Mesenchymal stem cell (in vitro differentiated cells and primary cell): ENCODE data around the gene TNRC6C.
A peak's percentile ranks its signal among the peaks of the same experiment; 100 is the strongest.

Source experiments
- DNase-seq: peaks from one replicate; pipeline ENCODE4 v3.0.0-alpha.2; 2013
- H2AFZ ChIP-seq: one replicate; pipeline ENCODE4 v1.6.1; 2013; ENCODE audit warnings: low read depth, mild to moderate bottlenecking, control low read depth, inconsistent platforms, low read length, moderate library complexity
- H2AK5ac ChIP-seq: 2 replicates; pipeline ENCODE4 v1.6.1; 2013; ENCODE audit warnings: low read length, moderate library complexity, mild to moderate bottlenecking, inconsistent platforms; ENCODE audit not compliant: severe bottlenecking
- H2BK120ac ChIP-seq: one replicate; pipeline ENCODE4 v1.6.1; 2013; ENCODE audit warnings: low read depth, mild to moderate bottlenecking, inconsistent platforms, low read length, moderate library complexity
- H2BK12ac ChIP-seq, 2 experiments: one replicate each; pipeline ENCODE4 v1.6.1; 2013; ENCODE audit warnings: inconsistent platforms in 2 of 2, low read length in 2 of 2, mild to moderate bottlenecking in 2 of 2, moderate library complexity in 2 of 2, control low read depth in 1 of 2
- H2BK15ac ChIP-seq: one replicate; pipeline ENCODE4 v1.6.1; 2013; ENCODE audit warnings: mild to moderate bottlenecking, low read depth, inconsistent platforms; ENCODE audit not compliant: poor library complexity, severe bottlenecking
- H2BK5ac ChIP-seq: 2 replicates; pipeline ENCODE4 v1.6.1; 2013; ENCODE audit warnings: low read depth, mild to moderate bottlenecking, low read length, control low read depth, inconsistent platforms; ENCODE audit not compliant: poor library complexity, severe bottlenecking
- H3K14ac ChIP-seq, 2 experiments: one replicate each; pipeline ENCODE4 v1.6.1; 2013; ENCODE audit warnings: inconsistent platforms in 2 of 2, low read length in 2 of 2, control low read depth in 1 of 2, mild to moderate bottlenecking in 1 of 2, moderate library complexity in 1 of 2
- H3K18ac ChIP-seq, 2 experiments: one replicate each; pipeline ENCODE4 v1.6.1; 2013; ENCODE audit warnings: inconsistent platforms in 2 of 2, low read length in 2 of 2, control low read depth in 1 of 2, low read depth in 1 of 2, mild to moderate bottlenecking in 1 of 2
- H3K23ac ChIP-seq, 2 experiments: one replicate each; pipeline ENCODE4 v1.6.1; 2013; ENCODE audit warnings: inconsistent platforms in 2 of 2, low read length in 2 of 2, mild to moderate bottlenecking in 2 of 2, moderate library complexity in 2 of 2, control low read depth in 1 of 2
- H3K27ac ChIP-seq: 2 replicates; pipeline ENCODE4 v1.5.1; 2013; ENCODE audit warnings: mild to moderate bottlenecking, moderate library complexity, low read length, control low read depth, inconsistent platforms; ENCODE audit not compliant: poor library complexity, severe bottlenecking
- H3K27me3 ChIP-seq, 2 experiments: 2 replicates each; pipeline versions ENCODE4 v1.6.1 to v1.7.0; 2013; ENCODE audit warnings: low read length in 2 of 2, mild to moderate bottlenecking in 2 of 2, moderate library complexity in 2 of 2, control low read depth in 1 of 2, inconsistent platforms in 1 of 2; ENCODE audit not compliant: control insufficient read depth in 1 of 2, insufficient read depth in 1 of 2
- H3K36me3 ChIP-seq, 2 experiments: 2 replicates each; pipeline versions ENCODE4 v1.6.1 to v1.7.0; 2013; ENCODE audit warnings: low read length in 2 of 2, control low read depth in 1 of 2, inconsistent platforms in 1 of 2, low read depth in 1 of 2, mild to moderate bottlenecking in 1 of 2; ENCODE audit not compliant: insufficient read depth in 2 of 2, control insufficient read depth in 1 of 2
- H3K4ac ChIP-seq, 2 experiments: one replicate each; pipeline ENCODE4 v1.6.1; 2013; ENCODE audit warnings: inconsistent platforms in 2 of 2, low read length in 2 of 2, mild to moderate bottlenecking in 2 of 2, moderate library complexity in 2 of 2, control low read depth in 1 of 2, low read depth in 1 of 2
- H3K4me1 ChIP-seq: 2 replicates; pipeline ENCODE4 v1.6.1; 2013; ENCODE audit warnings: low read depth, low read length, control low read depth; ENCODE audit not compliant: control insufficient read depth, insufficient read depth
- H3K4me2 ChIP-seq: 2 replicates; pipeline ENCODE4 v1.6.1; 2013; ENCODE audit warnings: low read length, mild to moderate bottlenecking, inconsistent platforms; ENCODE audit not compliant: poor library complexity, severe bottlenecking
- H3K4me3 ChIP-seq, 2 experiments: 2 replicates each; pipeline versions ENCODE4 v1.5.1 to v1.7.0; 2013; ENCODE audit warnings: low read length in 2 of 2, mild to moderate bottlenecking in 2 of 2, control low read depth in 1 of 2, low read depth in 1 of 2; ENCODE audit not compliant: insufficient read depth in 1 of 2
- H3K79me1 ChIP-seq: replicated peaks from 2 replicates; pipeline ENCODE4 v1.6.1; 2013; ENCODE audit warnings: mild to moderate bottlenecking, control low read depth, low read length, inconsistent platforms; ENCODE audit not compliant: poor library complexity, severe bottlenecking
- H3K9ac ChIP-seq: 2 replicates; pipeline ENCODE4 v1.7.0; 2013; ENCODE audit warnings: mild to moderate bottlenecking, low read length, moderate library complexity
- H3K9me3 ChIP-seq: 2 replicates; pipeline ENCODE4 v1.7.0; 2013; ENCODE audit warnings: mild to moderate bottlenecking, low read length; ENCODE audit not compliant: control insufficient read depth
- H4K8ac ChIP-seq: one replicate; pipeline ENCODE4 v1.6.1; 2013; ENCODE audit warnings: inconsistent platforms, mild to moderate bottlenecking, low read length, moderate library complexity
- H4K91ac ChIP-seq: one replicate; pipeline ENCODE4 v1.6.1; 2013; ENCODE audit warnings: mild to moderate bottlenecking, low read length, inconsistent platforms
- WGBS: methylation state at CpG from one replicate; pipeline ENCODE4 v1.1.7; 2013; ENCODE audit warnings: mixed read lengths; 5-methylcytosine and 5-hydroxymethylcytosine counted together

Gene TNRC6C

DNA sequence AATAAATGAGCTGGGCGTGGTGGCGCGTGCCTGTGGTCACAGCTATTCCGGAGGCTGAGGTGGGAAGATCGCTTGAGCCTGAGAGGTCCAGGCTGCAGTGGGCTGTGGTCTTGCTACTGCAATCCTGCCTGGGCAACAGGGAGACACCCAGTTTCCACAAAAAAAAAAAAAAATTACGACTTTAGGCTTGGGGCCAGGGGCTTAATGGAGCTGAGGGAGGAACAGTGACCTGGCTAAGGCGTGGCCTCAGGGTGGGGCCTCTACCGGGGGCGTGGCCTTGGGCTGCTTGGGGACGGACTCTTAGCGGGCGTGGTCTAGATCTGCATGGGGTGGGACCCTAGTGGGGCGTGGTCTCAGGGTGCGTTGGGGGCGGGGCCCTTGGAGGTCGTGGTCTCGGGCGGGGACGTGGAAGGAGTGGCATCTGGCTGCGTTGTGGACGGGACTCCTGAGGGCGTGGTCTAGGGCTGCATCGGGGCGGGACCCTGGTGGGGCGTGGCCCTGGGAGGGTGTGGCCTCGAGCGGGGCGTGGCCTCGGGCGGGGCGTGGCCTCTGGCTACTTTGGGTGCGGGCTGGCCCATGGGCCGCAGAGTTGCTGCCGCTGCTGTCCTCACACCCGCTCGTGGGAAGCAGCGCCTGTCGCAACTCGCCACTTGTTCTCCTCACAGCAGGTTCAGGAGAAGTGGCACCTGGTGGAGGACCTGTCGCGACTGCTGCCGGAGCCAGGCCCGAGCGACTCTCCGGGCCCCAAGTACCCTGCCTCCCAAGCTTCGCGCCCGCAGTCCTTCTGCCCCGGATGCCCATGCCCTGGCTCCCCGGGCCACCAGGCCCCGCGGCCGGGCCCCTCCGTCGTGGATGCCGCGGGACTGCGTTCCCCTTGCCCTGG lies 181.9 kb downstream of the TNRC6C start:
- peak overlapping the region; percentile 45 for H4K8ac ChIP-seq
- peak overlapping the region; percentile 52 for H4K91ac ChIP-seq
- peaks cover 40% of the 10 kb centered on the region for H3K4me1 ChIP-seq
- no peaks in the 10 kb centered on the region for H3K79me1 ChIP-seq
- no peaks in the 10 kb centered on the region for H3K9me3 ChIP-seq
- H3K4ac ChIP-seq, result no peak overlapping the region
- H2BK15ac ChIP-seq, result no peak overlapping the region
- no peak overlapping the region for H3K14ac ChIP-seq
- no peak overlapping the region for H3K23ac ChIP-seq
- H2BK5ac ChIP-seq, result no peak overlapping the region
- peak; percentile 62 for DNase-seq
- H2AK5ac ChIP-seq, result no peak overlapping the region
- H3K18ac ChIP-seq, result peak overlapping the region; percentile 13 to 14
- H2BK120ac ChIP-seq, result no peak overlapping the region
- no peak overlapping the region for H2BK12ac ChIP-seq
- H3K36me3 ChIP-seq, result no peaks in the 10 kb centered on the region
- no peak overlapping the region for H3K9ac ChIP-seq
- no peak overlapping the region for H3K4me2 ChIP-seq
- no peak overlapping the region for H2AFZ ChIP-seq
- H3K27ac ChIP-seq, result no peak overlapping the region
- WGBS, result 47% methylated on average over 58 of the region's 58 CpGs
- H3K4me3 ChIP-seq, result peak overlapping the region in 1 of 2 experiments; percentile 9
- H3K27me3 ChIP-seq, result peaks cover 0 to 23% of the 10 kb centered on the region in 2 experiments

GRCh38 chr17:78141437-78142118 lies 183.1 kb downstream of the TNRC6C start:
- Histone ChIP-seq H3K9ac (no peak overlapping the region), H4K8ac (no peak overlapping the region), H3K4ac (no peak overlapping the region), H3K18ac (peak overlapping the region in 1 of 2 experiments; percentile 48), H3K14ac (peak overlapping the region in 1 of 2 experiments; percentile 53), H4K91ac (no peak overlapping the region), H3K27ac (no peak overlapping the region), H3K27me3 (peaks cover 0 to 18% of the 10 kb centered on the region in 2 experiments), H2BK15ac (no peak overlapping the region), H2BK12ac (peak overlapping the region in 1 of 2 experiments; percentile 45), H3K9me3 (no peaks in the 10 kb centered on the region), H2BK120ac (no peak overlapping the region), H3K23ac (no peak overlapping the region), H3K36me3 (no peaks in the 10 kb centered on the region), H3K4me2 (no peak overlapping the region), H2AFZ (no peak overlapping the region), H3K4me1 (peaks cover 42% of the 10 kb centered on the region), H3K79me1 (no peaks in the 10 kb centered on the region), H2BK5ac (no peak overlapping the region), H2AK5ac (no peak overlapping the region), H3K4me3 (no peak overlapping the region)
- DNase-seq, result no peak
- 89% methylated on average over 20 of the region's 20 CpGs for WGBS

DNA sequence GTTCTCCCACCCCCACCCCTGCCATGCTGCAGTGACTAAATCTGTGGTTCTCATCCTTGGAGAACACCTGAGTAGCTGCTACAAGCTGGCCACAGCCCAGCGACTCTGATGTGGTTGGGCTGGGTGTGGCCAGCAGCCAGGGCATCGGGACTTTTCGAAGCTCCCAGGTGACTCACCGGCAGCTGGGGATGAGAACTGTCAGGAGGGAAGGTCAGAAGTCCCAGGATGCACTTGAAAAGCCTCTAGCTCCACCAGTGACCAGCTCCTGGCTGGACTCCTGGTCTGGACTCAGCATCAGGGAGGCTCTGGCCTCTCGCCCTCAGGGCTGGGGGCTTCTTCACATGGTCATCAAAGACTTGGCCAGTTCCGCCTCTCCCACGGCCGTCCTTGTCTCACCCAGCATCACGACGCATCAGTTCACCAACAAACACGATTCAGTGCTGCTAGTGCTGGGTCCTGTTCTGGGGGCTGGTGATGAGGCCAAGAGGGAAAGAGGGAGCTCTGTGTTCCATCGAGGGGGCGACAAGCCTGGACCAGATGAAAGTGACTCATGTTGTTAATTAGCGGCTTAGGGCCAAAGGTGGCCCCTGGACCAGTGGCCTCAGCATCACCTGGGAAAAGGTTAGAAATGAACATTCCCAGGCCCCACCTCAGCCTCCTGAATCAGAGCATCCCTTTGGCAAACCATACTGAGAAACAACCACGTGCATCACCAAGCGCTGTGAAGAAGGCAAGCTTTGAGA lies 183.8 kb downstream of the TNRC6C start:
- Histone ChIP-seq H2AFZ (no peak overlapping the region), H3K4me2 (no peak overlapping the region)
- WGBS, result 76% methylated on average over 16 of the region's 16 CpGs

More for the DNA sequence above, 183.8 kb downstream of the TNRC6C start:
- no peak overlapping the region for H3K9ac ChIP-seq
- peaks cover 42% of the 10 kb centered on the region for H3K4me1 ChIP-seq
- H3K36me3 ChIP-seq, result no peaks in the 10 kb centered on the region
- H3K79me1 ChIP-seq, result no peaks in the 10 kb centered on the region
- no peak overlapping the region for H2BK120ac ChIP-seq
- no peak overlapping the region for H4K91ac ChIP-seq
- H3K18ac ChIP-seq, result peak overlapping the region in 1 of 2 experiments; percentile 49
- no peak overlapping the region for H4K8ac ChIP-seq
- no peak overlapping the region for H3K14ac ChIP-seq
- no peak overlapping the region for H3K4me3 ChIP-seq
- H3K23ac ChIP-seq, result no peak overlapping the region
- H2BK12ac ChIP-seq, result peak overlapping the region in 1 of 2 experiments; percentile 40
- peak; percentile 60 for DNase-seq
- no peak overlapping the region for H2AK5ac ChIP-seq
- H3K4ac ChIP-seq, result no peak overlapping the region
- peaks cover 0 to 22% of the 10 kb centered on the region in 2 experiments for H3K27me3 ChIP-seq
- no peak overlapping the region for H3K27ac ChIP-seq
- peak overlapping the region; percentile 31 for H2BK15ac ChIP-seq
- no peak overlapping the region for H2BK5ac ChIP-seq
- no peaks in the 10 kb centered on the region for H3K9me3 ChIP-seq
